Activated CD8-positive, alpha-beta T cell treated with anti-CD3 and anti-CD28 coated beads, Interleukin-2, amount 10 ng/mL, durations not matched to agents 7 days and 5 days (primary cell): ENCODE results near the gene PLA2G4E. TPM values are rescaled to one million over a fixed set of nuclear protein-coding genes. Genes with fewer than 3 reads are reported as not detected.

Source experiments
- ATAC-seq: fragments of 150-1000 bp; cut with Tn5 transposase; one replicate; pipeline ENCODE4 v1.10.0; 2021; ENCODE audit warnings: moderate library complexity
- CTCF ChIA-PET: fragments of 350-600 bp; sonication (Branson Sonifier 250); formaldehyde crosslinking; loops from one replicate; lab custom pipeline; 2021; ENCODE audit warnings: antibody characterized with exemption; lab: Charles Lee
- POLR2A ChIA-PET: fragments of 350-600 bp; sonication (Branson Sonifier 250); formaldehyde crosslinking; loops from one replicate; lab custom pipeline; 2021; ENCODE audit warnings: antibody characterized with exemption; lab: Charles Lee
- DNase-seq: peaks from one replicate; pipeline ENCODE4 v3.0.0-alpha.2; 2020
- H3K27ac Mint-ChIP-seq: one replicate; pipeline ENCODE4 v1.8.0; 2021; ENCODE audit warnings: mild to moderate bottlenecking, mixed read lengths
- H3K27me3 Mint-ChIP-seq: one replicate; pipeline ENCODE4 v1.8.0; 2021; ENCODE audit warnings: low read depth, mixed read lengths
- H3K36me3 Mint-ChIP-seq: one replicate; pipeline ENCODE4 v1.8.0; 2021; ENCODE audit warnings: low read depth, mixed read lengths
- H3K4me1 Mint-ChIP-seq: one replicate; pipeline ENCODE4 v1.8.0; 2021; ENCODE audit warnings: low read depth, mixed read lengths
- H3K4me3 Mint-ChIP-seq: one replicate; pipeline ENCODE4 v1.8.0; 2021; ENCODE audit warnings: mild to moderate bottlenecking, mixed read lengths
- H3K9me3 Mint-ChIP-seq: one replicate; pipeline ENCODE4 v1.8.0; 2022; ENCODE audit warnings: mixed read lengths; ENCODE audit not compliant: insufficient read depth
- total RNA-seq, 2 experiments: library from RNA; stranded (reverse); gene quantifications; one replicate each; pipeline ENCODE4 v1.2.3, GENCODE V29; 2021

PLA2G4E gene
- total RNA-seq, 2 experiments from 2014 or later = not detected

- ChIA-PET POLR2A (interaction anchor here (0.6 kb wide), 1 partner anchor 251 kb away, joined by 3 read pairs; no protein-coding TSS in a partner anchor), CTCF (interaction anchor here (0.7 to 3.8 kb wide), 5 partner anchors 18 to 75 kb away, joined by 3 to 29 read pairs (median 8); no protein-coding TSS in a partner anchor)
- H3K27me3 Mint-ChIP-seq = peaks cover 25% of the 10 kb centered on the region
- DNase-seq (no peak), ATAC-seq (no peak)
- H3K36me3 Mint-ChIP-seq = no peaks in the 10 kb centered on the region
- H3K9me3 Mint-ChIP-seq = no peaks in the 10 kb centered on the region
- H3K4me1 Mint-ChIP-seq = peaks cover 9% of the 10 kb centered on the region
- H3K27ac Mint-ChIP-seq = no peak overlapping the region
- no peak overlapping the region for H3K4me3 Mint-ChIP-seq
Measured at GRCh38 chr15:42062284-42062806, 41.5 kb upstream of the PLA2G4E start.

- ATAC-seq (no peak), DNase-seq (no peak)
- H3K4me3 Mint-ChIP-seq = no peak overlapping the region
- POLR2A ChIA-PET = no interaction called here
- H3K36me3 Mint-ChIP-seq = no peaks in the 10 kb centered on the region
- CTCF ChIA-PET = interaction anchor here (0.6 to 3.8 kb wide), 7 partner anchors 9 to 158 kb away, joined by 3 to 29 read pairs (median 5); no protein-coding TSS in a partner anchor
- peaks cover 17% of the 10 kb centered on the region for H3K4me1 Mint-ChIP-seq
- H3K27ac Mint-ChIP-seq = no peak overlapping the region
- no peaks in the 10 kb centered on the region for H3K9me3 Mint-ChIP-seq
- H3K27me3 Mint-ChIP-seq = peaks cover 30% of the 10 kb centered on the region
Measured at GRCh38 chr15:42060797-42061196, 40.0 kb upstream of the PLA2G4E start.

- H3K9me3 Mint-ChIP-seq = no peaks in the 10 kb centered on the region
- peaks cover 31% of the 10 kb centered on the region for H3K27me3 Mint-ChIP-seq
- peaks cover 17% of the 10 kb centered on the region for H3K4me1 Mint-ChIP-seq
- H3K27ac Mint-ChIP-seq = no peak overlapping the region
- POLR2A ChIA-PET = no interaction called here
- CTCF ChIA-PET = interaction anchor here (0.6 to 3.8 kb wide), 6 partner anchors 8 to 158 kb away, joined by 3 to 29 read pairs (median 5); no protein-coding TSS in a partner anchor
- DNase-seq (no peak), ATAC-seq (no peak)
- no peak overlapping the region for H3K4me3 Mint-ChIP-seq
- no peaks in the 10 kb centered on the region for H3K36me3 Mint-ChIP-seq
Measured at GRCh38 chr15:42060477-42060763, 39.6 kb upstream of the PLA2G4E start.

GRCh38 chr15:42059661-42060476, 39.0 kb upstream of the PLA2G4E start:
- peak; percentile 79 for DNase-seq
- Mint-ChIP-seq H3K36me3 (no peaks in the 10 kb centered on the region), H3K4me3 (no peak overlapping the region), H3K27me3 (peaks cover 31% of the 10 kb centered on the region), H3K9me3 (no peaks in the 10 kb centered on the region), H3K4me1 (peaks cover 14% of the 10 kb centered on the region), H3K27ac (no peak overlapping the region)
- ChIA-PET POLR2A (no interaction called here), CTCF (interaction anchor here (0.6 to 3.8 kb wide), 6 partner anchors 8 to 157 kb away, joined by 3 to 29 read pairs (median 5); no protein-coding TSS in a partner anchor)
- ATAC-seq = peak; percentile 50

- POLR2A ChIA-PET = no interaction called here
- Mint-ChIP-seq H3K27ac (no peak overlapping the region), H3K4me1 (peaks cover 14% of the 10 kb centered on the region), H3K27me3 (peaks cover 33% of the 10 kb centered on the region), H3K4me3 (no peak overlapping the region), H3K9me3 (no peaks in the 10 kb centered on the region), H3K36me3 (no peaks in the 10 kb centered on the region)
- CTCF ChIA-PET = interaction anchor here (0.7 to 3.8 kb wide), 2 partner anchors 22 to 69 kb away, joined by 3 to 29 read pairs; no protein-coding TSS in a partner anchor
- DNase-seq (no peak), ATAC-seq (no peak)
Measured at GRCh38 chr15:42058791-42059190, 37.9 kb upstream of the PLA2G4E start.

GRCh38 chr15:42057799-42058646, 37.2 kb upstream of the PLA2G4E start:
- no peak overlapping the region for H3K4me3 Mint-ChIP-seq

GRCh38 chr15:42056934-42057798, 36.3 kb upstream of the PLA2G4E start:
- ChIA-PET CTCF (interaction anchor here (1.0 to 6.7 kb wide), 9 partner anchors 8 to 283 kb away, joined by 3 to 64 read pairs (median 5); partner anchors contain the start of gene MAPKBP1), POLR2A (no interaction called here)
- H3K9me3 Mint-ChIP-seq = no peaks in the 10 kb centered on the region
- H3K4me3 Mint-ChIP-seq = peak overlapping the region; percentile 46
- DNase-seq = peak; percentile 59
- H3K36me3 Mint-ChIP-seq = no peaks in the 10 kb centered on the region
- ATAC-seq = peak; percentile 80
- peaks cover 33% of the 10 kb centered on the region for H3K27me3 Mint-ChIP-seq
- peaks cover 14% of the 10 kb centered on the region for H3K4me1 Mint-ChIP-seq
- H3K27ac Mint-ChIP-seq = no peak overlapping the region

More at GRCh38 chr15:42057799-42058646, 37.2 kb upstream of the PLA2G4E start:
- Mint-ChIP-seq H3K9me3 (no peaks in the 10 kb centered on the region), H3K27me3 (peaks cover 33% of the 10 kb centered on the region), H3K4me1 (peaks cover 14% of the 10 kb centered on the region), H3K27ac (no peak overlapping the region), H3K36me3 (no peaks in the 10 kb centered on the region)
- DNase-seq (no peak), ATAC-seq (no peak)
- CTCF ChIA-PET = interaction anchor here (0.7 to 6.7 kb wide), 8 partner anchors 9 to 284 kb away, joined by 3 to 64 read pairs (median 6); partner anchors contain the start of gene MAPKBP1
- POLR2A ChIA-PET = no interaction called here

- Mint-ChIP-seq H3K9me3 (no peaks in the 10 kb centered on the region), H3K4me3 (no peak overlapping the region), H3K36me3 (no peaks in the 10 kb centered on the region), H3K4me1 (peaks cover 9% of the 10 kb centered on the region), H3K27ac (no peak overlapping the region), H3K27me3 (peaks cover 36% of the 10 kb centered on the region)
- ChIA-PET POLR2A (no interaction called here), CTCF (interaction anchor here (6.7 kb wide), 1 partner anchor 65 kb away, joined by 64 read pairs; no protein-coding TSS in a partner anchor)
- DNase-seq (no peak), ATAC-seq (no peak)
Measured at GRCh38 chr15:42053914-42054313, 33.1 kb upstream of the PLA2G4E start.

- no peak for ATAC-seq
- Mint-ChIP-seq H3K36me3 (no peaks in the 10 kb centered on the region), H3K27ac (no peak overlapping the region), H3K27me3 (peaks cover 32% of the 10 kb centered on the region), H3K4me3 (no peak overlapping the region), H3K9me3 (no peaks in the 10 kb centered on the region), H3K4me1 (peaks cover 9% of the 10 kb centered on the region)
- DNase-seq = no peak
- ChIA-PET CTCF (interaction anchor here (1.1 to 6.7 kb wide), 2 partner anchors 32 to 64 kb away, joined by 4 to 64 read pairs; no protein-coding TSS in a partner anchor), POLR2A (no interaction called here)
Measured at GRCh38 chr15:42053010-42053409, 32.2 kb upstream of the PLA2G4E start.

GRCh38 chr15:42050484-42051255, 29.8 kb upstream of the PLA2G4E start:
- H3K9me3 Mint-ChIP-seq = no peaks in the 10 kb centered on the region
- no peaks in the 10 kb centered on the region for H3K36me3 Mint-ChIP-seq
- ChIA-PET CTCF (no interaction called here), POLR2A (no interaction called here)
- H3K4me3 Mint-ChIP-seq = no peak overlapping the region
- H3K27ac Mint-ChIP-seq = no peak overlapping the region
- no peak for DNase-seq
- H3K27me3 Mint-ChIP-seq = peaks cover 19% of the 10 kb centered on the region
- ATAC-seq = no peak
- H3K4me1 Mint-ChIP-seq = no peaks in the 10 kb centered on the region
